Kidney tubule cell (primary cell): ENCODE results near the gene EHMT1.

Experiments used
- DNase-seq: peaks from one replicate; pipeline ENCODE4 v3.0.0-alpha.2; 2018; ENCODE audit warnings: low spot score

The EHMT1 gene

DNA sequence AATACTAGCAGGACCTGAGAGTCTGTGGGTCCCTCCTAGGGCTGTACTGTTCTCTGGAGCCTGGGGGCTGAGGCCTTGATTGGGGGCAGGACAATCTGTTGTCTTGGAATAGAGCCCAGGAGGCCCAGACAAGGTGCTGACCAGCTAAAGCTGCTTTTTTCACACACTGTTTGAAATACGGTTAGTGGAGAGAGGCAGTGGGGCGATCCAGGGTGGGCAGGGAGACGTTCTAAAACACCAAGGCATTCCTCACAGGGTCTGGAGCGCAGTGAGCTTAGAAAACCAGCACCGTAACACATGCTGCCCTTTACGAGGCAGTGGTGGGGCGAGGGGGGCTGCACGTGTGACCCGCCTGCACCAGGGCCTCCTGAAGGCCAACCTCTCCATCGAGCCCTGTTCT lies 55.1 kb downstream of the EHMT1 start:
- DNase-seq: no peak

DNA sequence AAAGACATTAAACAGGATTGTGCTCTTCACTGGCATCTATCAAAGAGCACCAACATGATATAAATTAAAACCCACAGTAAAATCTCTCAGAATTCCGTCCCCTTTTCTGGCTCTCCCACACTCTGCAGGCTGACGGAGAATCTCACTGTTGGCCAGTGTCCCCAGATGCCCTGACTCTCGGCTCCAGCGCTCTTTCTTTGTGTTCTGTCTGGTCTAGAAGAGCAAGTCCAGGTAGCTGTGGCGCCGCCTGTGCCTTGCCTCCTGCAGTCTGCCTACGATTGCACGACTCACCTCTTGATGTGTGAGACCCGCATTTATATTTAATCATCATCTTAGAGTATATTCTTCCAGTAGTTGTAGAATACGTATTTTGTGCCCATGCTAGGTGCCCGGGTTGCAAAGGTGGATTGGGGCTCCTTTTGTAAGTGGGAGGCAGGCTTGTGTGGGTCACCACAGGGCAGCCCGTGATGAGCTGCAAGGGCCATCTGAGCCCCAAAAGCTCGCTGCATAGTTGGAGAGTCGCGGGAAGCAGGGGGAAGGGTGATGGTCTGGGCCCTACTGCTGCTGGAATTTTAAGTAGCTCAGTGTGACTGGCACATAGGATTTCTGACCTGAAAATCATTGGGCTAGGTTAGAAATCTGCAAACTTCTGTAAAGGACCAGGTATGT lies 55.6 kb downstream of the EHMT1 start:
- no peak for DNase-seq

DNA sequence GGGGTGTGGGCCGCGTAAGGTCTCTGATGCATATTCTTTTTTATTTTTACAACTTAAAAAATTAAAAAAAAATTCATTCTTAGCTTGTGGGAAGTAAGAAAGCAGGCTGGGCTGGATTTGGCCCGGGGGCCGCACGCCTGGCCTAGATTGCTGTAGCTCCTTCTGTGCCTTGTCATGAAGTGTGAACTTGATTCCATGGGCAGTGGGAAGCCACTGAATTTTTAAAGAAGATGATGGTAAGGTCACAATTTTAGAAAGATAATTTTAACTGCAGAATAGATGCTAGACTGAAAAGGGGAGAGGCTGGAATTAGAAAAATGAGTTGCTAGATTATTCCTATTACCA lies 56.1 kb downstream of the EHMT1 start:
- no peak for DNase-seq

DNA sequence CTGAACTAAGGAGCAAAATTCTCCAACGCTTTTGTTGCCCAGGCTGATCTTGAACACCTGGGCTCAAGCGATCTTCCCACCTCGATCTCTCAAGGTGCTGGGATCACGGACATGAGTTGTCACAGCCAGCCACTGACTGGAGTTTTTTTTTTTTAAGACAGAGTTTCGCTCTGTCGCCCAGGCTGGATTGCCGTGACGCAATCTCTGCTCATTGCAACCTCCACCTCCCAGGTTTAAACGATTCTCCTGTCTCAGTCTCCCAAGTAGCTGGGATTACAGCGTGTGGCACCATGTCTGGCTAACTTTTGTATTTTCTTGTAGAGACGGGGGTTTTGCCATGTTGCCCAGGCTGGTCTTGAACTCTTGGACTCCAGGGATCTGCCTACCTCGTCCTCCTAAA lies 58.2 kb downstream of the EHMT1 start:
- DNase-seq: no peak

DNA sequence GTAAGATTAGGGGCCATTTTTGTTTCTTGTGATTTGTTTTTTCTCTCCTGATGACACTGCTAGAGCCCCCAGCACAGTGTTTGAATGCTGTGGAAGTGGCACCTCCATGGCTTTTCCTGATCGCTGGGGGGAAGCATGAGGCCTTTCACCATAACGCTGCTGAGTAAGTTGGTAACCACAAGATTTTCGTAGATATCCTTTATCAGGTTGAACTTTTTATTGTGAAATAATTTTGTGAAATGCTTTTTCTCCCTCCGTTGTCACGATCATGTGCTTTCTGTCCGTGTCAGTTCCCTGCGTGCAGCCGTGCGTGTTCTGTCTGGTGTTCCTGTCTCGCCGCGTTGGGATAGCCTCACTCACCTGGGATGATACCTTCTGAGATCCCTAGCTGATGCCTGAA lies 59.4 kb downstream of the EHMT1 start:
- DNase-seq: no peak

DNA sequence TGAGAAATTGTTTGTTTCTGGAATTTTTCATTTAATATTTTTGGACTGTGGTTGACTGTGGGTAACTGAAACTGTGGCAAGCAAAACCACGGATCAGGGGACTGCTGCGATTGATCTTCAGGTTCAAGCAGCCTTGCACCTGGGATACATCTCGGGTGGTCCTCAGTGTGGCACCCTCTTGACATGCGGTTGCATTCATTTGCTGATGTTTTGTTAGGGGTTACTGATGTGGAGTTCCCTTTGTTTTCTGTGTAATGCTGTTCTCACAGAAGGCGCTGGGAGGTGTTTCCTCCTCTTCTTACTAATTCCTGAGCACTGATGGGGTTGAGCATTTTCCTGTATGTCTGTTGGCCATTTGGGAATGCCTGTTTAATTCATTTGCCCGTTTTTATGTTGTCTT lies 60.4 kb downstream of the EHMT1 start:
- no peak for DNase-seq

DNA sequence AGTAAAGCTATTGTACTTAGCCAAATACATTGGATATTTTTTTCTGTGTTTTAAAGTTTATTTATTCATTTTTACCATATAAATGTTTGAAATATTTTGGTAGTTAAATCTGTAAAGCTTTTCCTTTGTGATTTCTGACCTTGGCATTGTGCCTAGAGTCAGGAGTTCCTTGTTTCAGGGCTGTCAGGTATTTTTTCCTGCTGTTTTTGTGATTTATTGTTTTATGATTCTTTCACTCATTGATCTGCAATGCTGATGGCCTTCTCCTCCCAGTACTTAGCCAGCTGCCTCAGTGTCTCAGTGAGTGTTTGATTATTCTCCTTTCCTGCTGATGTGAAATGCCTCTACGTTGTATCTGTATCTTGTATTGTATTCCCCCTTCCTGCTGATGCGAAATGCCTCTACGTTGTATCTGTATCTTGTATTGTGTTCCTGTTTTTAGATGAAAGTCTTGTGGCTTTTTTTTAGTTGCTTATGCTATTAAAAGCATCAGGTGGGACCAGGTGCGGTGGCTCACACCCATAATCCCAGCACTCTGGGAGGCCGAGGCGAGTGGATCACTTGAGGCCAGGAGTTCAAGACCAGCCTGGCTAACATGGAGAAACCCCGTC lies 61.0 kb downstream of the EHMT1 start:
- no peak for DNase-seq

DNA sequence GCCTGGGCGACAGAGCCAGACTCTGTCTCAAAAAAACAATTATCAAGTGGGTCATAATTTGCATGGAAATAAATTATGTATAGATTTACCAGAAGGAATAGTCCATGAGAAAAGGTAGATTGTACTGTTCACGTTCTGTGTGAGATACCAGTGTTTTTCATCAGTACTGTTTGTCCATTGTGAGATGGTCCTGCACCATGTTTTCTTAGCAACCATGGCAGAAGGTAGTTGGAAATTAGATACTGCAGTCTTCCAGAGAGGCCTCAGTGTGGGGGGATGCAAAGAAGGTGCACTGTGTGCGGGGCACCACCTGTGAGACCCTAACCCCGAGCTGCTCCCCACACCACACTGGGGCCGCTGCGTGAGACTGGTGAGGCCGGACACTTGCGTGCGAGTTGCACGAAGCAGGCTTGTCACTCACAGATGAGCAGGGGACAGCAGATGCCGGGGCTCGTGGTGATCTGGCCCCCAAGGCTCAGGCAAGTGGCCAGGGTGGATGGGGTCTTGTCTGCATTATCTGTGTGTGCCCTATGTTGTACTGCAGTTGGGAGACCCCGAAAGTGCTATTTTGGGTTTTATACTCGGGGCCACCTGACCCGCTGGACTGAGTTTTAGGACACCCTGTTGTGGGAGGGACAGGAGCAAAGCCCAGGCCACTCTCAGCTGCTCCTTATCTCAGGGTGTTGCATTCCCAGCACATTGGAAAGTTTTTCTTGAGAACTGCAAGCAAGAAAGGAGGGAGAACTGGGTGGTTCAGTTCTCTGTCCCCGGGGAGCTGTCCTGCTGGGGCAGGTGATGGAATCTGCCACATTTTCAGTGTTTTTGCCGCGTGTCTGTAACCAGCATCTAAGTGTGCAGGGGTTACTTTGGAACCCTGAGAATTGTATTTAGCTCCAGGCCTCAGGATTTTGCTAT lies 61.9 kb downstream of the EHMT1 start:
- DNase-seq: no peak

DNA sequence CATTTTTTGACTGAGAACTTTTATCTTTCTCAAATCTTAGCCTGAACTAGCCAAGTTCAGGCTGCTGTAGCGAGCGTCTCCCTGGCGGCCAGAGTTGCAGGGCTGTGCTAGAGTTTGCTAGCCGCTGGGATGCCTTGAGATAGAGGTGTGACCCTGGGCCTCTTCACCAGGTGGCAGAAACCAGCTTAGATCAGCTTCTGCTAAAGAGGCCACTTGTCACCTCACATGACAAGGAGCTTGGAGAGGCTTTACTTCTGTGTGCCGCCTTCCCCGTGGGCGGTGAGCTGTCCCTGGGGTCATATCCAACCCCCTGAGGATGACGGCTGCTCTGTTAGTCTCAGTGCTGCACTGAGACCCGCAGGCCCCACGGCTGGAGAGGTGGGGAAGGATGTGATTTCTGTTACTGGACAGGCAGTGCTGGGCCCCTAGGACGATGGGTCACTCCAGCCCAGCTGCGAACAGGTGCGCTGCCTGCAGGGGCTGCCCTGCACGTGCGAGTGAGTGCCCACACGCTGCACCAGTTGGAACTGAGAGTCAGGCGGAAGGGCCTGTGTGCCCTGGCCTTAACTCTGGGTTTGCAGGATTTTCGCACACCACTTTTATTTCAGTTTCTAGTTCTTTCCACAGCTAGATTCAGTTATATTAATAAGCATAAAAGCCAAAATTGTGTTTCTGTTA lies 63.8 kb downstream of the EHMT1 start:
- DNase-seq: no peak

DNA sequence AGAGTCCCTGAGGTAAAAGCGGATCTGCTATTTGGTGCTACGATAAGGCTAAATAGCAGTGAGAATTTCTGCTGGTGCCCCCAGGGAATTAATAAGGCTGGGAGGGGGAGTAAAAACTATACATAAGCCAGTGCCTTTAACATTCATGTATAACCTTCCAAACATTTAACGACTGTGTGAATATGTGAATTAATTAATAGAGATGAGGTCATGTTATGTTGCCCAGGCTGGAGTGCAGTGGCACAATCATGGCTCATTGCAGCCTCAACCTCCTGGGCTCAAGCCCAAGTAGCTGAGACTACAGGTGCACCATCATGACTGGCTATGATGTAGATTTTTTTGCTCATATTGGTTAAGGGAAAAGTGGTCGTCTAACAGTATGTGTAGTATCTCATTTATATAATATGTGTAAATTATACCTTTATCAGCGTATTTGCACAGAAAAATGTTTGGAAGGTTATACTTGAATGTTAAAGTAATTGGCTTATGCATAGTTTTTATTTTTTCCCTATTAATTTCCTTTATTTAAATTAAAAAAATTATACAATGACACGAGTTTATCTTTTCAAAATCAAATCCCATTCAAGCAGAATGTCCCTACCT lies 64.6 kb downstream of the EHMT1 start:
- no peak for DNase-seq

DNA sequence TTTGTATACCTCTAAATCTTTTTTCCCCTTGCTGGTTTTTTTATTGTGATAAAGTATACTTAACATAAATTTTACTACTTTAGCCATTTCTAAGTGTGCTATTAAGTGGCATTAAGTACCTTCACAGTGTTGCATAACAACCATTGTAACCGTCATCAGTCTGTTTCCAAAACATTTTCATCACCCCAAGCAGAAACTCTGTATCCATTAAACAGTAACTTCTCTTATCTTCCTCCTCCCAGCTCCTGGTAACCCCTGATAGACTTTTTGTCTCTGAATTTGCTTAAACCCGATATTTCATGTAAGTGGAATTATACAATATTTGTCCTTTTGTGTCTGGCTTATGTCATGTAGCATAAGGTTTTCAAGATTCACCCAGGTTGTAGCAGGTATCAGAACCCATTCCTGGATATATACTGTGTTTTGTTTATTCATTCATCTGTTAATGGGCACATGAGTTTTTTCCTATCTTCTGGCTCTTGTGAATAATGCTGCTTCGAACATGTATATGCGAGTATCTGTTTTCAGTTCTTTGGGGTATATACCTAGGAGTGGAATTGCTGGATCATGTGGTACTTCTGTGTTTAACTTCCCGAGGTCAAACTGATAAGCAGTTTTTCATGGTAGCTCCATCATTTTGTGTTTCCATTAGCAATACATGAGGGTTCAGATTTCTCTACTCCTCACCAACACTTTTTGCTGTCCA lies 66.4 kb downstream of the EHMT1 start:
- DNase-seq: no peak

DNA sequence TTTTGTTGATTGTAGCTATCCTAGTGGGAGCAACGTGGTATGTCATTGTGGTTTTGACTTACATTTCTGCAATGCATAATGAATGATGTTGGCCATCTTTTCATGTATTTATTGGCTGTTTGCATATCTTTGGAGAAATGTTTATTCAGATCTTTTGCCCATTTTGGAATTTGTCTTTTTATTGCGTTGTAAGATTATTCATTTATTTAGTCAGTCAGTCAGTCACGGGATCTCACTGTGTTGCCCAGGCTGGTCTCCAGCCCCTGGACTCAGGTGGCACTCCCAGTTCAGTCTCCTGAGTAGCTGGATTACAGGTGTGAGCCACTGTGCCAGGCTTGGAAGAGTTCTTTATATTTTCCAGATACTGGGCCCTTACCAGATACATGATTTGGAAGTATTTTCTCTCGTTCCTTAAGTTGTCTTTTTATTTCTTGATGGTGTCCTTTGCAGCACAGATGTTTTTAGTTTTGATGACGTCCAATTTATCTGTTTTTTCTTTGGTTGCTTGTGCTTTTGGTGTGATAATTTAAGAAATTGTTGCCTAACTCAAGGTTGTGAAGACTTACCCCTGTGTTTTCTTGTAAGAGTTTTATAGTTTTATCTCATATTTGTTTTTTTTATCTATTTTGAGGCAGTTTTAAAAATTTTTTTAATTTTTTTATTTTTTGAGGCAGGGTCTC lies 67.1 kb downstream of the EHMT1 start:
- no peak for DNase-seq

DNA sequence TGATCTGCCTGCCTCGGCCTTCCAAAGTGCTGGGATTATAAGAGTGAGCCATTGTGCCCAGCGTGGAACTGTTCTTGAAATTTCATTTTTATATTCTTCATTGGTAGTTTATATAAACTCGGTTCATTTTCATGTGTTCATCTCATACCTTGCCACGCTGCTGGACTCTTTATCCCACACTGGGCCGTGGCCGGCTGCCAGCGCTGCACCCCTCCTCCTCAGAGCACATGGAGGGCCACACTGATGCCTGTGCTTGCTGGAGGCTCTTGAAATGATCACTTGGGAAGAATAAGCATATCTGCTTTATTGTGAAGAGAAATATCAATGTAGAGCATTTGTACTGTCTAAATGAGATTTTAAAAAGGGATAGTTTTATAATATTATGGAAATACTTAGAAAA lies 69.5 kb downstream of the EHMT1 start:
- no peak for DNase-seq

DNA sequence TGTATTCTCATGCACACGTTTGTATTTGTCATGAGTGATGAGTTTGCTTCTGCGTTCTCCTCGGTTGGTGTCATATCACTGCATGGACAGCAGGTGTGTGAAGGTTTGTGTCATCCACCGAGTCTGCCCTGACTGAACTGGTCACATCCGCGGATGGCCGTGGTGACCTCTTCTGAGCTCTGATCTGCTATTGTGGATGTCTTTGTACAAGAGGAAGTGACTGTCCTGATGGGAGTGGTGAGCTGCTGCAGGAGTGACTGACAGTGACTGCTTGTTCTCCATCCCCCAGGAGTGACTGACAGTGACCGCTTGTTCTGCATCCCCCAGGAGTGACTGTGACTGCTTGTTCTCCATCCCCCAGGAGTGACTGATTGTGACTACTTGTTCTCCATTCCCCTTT lies 69.9 kb downstream of the EHMT1 start:
- DNase-seq: peak; percentile 54

DNA sequence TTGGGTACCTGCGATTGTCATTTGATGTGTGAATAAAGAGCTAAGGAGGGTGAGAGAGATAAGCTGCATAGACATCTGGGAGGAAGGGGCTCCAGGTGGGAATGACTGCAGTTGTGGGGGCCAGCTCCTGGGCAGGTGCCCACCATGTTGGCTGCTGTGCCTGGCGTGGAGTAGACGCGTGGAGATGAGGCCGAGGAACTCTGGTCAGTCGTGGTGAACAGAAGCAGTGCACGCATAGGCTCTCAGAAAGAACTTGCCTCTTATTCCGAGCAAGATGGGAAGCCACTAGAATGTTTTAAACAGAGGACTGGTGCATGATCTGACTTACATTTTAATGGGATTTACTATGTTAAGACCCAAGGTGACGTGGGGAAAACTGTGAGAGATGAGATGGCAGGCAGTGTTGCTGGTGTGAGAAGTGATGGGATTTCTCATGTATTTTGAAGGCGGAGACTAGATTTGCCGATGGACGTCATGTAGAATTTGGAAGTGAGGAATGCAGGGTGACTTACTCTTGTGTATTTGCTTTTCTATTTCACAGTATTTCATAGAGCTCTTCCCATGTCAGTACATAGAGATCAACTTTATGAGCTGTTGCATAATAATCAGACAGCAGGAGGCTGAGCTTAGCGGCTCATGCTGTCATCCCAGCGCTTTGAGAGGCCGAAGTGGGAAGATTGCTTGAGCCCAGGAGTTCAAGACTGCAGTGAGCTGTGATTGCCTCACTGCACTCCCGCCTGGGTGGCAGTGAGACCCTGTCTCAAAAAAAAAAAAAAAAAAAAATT lies 71.1 kb downstream of the EHMT1 start:
- no peak for DNase-seq

DNA sequence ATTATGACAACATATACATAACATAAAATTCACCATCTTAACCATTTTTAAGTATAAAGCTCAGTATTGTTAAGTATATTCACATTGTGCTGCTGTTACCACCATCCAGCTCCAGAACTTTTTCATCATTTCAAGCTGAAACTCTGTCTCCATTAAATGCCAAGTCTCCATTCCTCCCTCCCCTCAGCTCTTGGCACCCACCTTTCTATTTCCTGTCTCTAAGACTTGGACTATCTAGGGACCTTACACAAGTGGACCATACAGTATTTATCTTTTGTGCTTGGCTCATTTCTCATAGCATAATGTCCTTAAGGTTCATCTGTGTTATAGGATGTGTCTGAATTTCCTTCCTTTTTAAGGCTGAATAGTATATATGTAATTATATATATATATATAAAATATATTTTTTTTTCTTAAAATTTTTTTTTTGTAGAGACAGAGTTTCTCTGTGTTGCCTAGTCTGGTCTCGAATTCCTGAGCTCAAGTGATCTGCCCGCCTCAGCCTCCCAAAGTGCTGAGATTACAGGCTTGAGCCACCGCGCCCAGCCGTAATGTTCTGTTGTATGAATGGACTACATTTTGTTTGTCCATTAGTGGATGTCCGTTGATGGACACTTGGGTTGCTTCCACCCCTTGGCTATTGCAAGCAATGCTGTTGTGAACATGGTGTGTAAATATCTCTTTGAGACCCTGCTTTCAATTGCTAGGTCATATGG lies 72.3 kb downstream of the EHMT1 start:
- no peak for DNase-seq

DNA sequence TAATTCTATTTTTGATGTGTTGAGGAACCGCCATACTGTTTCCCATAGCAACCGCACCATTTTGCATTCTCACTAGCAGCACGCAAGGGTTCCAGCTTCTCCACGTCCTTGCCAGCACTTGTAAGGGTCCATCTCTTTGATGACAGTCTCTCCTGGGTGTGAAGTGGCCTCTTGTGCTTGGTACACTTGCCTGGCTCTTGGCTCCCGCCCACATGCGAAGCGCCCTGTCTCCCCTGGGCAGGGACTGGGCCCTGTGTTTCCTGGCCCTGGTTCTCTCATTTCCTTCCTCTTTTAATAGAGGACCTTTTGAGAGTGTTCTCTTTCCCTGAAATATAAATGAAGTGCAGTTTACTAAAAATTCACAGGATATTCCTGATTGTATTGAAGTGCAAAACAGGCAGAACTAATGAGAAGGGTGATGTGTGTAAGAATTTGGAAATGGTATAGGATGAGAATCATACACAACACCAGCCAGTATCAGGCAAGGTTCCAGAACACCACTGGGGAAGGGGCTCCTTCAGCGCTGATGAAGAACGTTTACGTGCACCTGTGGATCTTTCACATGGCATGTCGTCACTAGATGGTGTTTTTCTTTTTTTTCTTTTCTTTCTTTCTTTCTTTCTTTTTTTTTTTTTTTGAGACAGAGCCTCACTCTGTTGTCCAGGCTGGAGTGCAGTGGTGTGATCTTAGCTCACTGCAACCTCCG lies 73.0 kb downstream of the EHMT1 start:
- no peak for DNase-seq

DNA sequence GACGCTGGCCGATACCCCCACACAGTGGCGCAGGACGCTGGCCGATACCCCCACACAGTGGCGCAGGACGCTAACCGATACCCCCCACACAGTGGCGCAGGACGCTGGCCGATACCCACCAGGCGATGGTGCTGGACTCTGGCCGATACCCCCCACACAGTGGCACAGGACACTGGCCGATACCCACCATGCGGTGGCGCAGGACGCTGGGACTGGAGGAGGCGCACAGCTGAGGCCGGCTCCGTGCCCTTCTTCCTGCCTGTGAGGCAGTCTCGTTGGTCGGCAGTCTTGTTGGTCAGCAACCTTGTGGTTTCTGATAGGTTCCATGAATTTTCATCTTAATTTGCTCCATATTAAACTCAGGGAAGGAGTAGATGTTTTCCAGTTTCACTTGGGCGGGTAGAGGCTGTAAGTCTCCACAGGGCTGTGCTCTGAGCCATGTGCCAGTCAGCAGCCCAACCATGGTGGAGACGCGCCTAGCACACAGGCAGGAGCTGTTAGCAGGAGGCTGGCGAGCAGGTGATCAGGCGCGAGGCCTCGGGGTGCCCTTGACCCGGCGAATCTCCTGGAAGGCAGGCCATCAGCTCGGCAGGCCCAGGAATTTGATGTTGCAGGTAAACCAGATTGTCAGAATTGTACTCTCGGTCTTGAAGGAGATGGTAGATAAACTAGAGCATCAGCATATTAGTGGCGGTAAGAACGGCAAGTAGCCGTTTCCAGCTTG lies 75.6 kb downstream of the EHMT1 start:
- no peak for DNase-seq
